Peyer's patch (tissue), 4 donors: ENCODE measurements around the gene BCAS3.

ENCODE experiments used
- POLR2A ChIP-seq, 2 donors: fragments of 450-650 bp; IDR thresholded peaks; one replicate each; pipeline ENCODE4 v1.5.1; 2017; ENCODE audit warnings: antibody characterized with exemption in 2 of 2, mild to moderate bottlenecking in 2 of 2, moderate library complexity in 2 of 2
- TF ChIP-seq, protein P1 (sequence below), 6 experiments: fragments of 450-650 bp in 4 of 6; fragments of 200-600 bp in 2 of 6; sonication (generic) in 1 of 6; IDR thresholded peaks; one replicate each; pipeline ENCODE4 v1.5.1; 2017 to 2019; ENCODE audit warnings: antibody characterized with exemption in 6 of 6, mild to moderate bottlenecking in 3 of 6, moderate library complexity in 1 of 6

DNA sequence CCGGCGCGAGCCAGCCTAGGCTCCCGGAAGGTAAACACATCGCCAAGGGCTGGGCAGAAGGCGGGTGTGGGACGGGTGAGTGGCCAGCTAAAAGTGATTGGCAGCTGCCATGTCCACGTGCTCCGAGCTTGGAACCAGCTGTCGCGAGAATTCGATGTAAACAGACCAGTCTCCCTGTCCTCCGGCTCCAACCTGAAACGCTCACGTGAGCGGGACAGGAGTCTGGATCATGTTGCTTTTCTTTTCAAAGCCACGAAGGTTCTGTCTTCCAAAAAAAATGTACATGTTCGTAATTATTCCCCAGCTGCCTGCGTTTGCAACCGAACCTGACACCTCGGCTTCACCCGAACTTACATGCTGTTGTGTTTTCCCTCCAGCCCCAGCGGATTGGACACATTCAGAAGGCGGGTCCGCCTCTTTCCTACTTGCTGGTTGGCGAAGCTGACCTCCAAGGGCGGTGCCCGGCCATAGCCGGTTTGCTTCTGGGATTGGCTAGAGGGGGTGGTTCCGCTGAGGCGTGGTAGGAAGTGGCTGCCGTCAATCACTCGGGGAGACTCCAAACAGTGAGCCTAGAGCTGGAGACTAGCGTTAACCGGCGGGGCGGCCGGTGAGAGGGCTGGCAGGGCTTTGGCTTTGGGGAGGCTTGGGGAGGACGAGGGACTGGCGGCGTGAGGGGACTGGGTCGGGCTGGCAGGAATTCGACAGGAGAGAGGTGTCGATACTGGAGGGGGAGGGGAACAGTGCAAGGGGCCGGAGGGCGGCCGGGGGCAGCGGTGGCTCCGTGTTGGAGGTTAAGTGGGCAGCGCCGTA is at the start of gene BCAS3:
- TF ChIP-seq, protein P1, sequence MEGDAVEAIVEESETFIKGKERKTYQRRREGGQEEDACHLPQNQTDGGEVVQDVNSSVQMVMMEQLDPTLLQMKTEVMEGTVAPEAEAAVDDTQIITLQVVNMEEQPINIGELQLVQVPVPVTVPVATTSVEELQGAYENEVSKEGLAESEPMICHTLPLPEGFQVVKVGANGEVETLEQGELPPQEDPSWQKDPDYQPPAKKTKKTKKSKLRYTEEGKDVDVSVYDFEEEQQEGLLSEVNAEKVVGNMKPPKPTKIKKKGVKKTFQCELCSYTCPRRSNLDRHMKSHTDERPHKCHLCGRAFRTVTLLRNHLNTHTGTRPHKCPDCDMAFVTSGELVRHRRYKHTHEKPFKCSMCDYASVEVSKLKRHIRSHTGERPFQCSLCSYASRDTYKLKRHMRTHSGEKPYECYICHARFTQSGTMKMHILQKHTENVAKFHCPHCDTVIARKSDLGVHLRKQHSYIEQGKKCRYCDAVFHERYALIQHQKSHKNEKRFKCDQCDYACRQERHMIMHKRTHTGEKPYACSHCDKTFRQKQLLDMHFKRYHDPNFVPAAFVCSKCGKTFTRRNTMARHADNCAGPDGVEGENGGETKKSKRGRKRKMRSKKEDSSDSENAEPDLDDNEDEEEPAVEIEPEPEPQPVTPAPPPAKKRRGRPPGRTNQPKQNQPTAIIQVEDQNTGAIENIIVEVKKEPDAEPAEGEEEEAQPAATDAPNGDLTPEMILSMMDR (IDR thresholded peaks at IDR 0.05): no peak
- peak; percentile 61 to 92 for TF ChIP-seq POLR2A (IDR thresholded peaks at IDR 0.05)
